Dedifferentiated amniotic fluid mesenchymal stem cell (primary cell): ENCODE data around the gene MAN2A1.
"Not testable (repeated sequence)": the region's sequence is repeated elsewhere in the genome, so short reads cannot be mapped to it uniquely, and the experiment has no call there.

Experiments used
- DNase-seq: peaks from one replicate; pipeline ENCODE4 v3.0.0-alpha.2; 2016; ENCODE audit errors: extremely low spot score

The MAN2A1 gene

GRCh38 chr5:109755761-109756160 lies 66.0 kb downstream of the MAN2A1 start:
- no peak for DNase-seq

GRCh38 chr5:109756543-109757185 lies 66.9 kb downstream of the MAN2A1 start:
- DNase-seq = no peak

- DNase-seq = no peak
Measured at GRCh38 chr5:109757490-109757889, 67.8 kb downstream of the MAN2A1 start.

GRCh38 chr5:109759306-109759705 lies 69.6 kb downstream of the MAN2A1 start:
- DNase-seq = no peak

- DNase-seq = not testable (repeated sequence)
Measured at GRCh38 chr5:109760130-109760529, 70.4 kb downstream of the MAN2A1 start.

GRCh38 chr5:109762821-109763220 lies 73.1 kb downstream of the MAN2A1 start:
- DNase-seq = no peak

GRCh38 chr5:109767184-109767995 lies 77.7 kb downstream of the MAN2A1 start:
- DNase-seq = no peak

- DNase-seq = no peak
Measured at GRCh38 chr5:109767997-109768396, 78.3 kb downstream of the MAN2A1 start.

GRCh38 chr5:109769597-109770291 lies 80.0 kb downstream of the MAN2A1 start:
- no peak for DNase-seq

GRCh38 chr5:109775130-109775529 lies 85.4 kb downstream of the MAN2A1 start:
- DNase-seq = no peak

- DNase-seq = no peak
Measured at GRCh38 chr5:109779036-109779735, 89.5 kb downstream of the MAN2A1 start.

GRCh38 chr5:109784687-109785086 lies 95.0 kb downstream of the MAN2A1 start:
- DNase-seq = no peak

- DNase-seq = no peak
Measured at GRCh38 chr5:109786206-109786855, 96.6 kb downstream of the MAN2A1 start.

- DNase-seq = no peak
Measured at GRCh38 chr5:109788596-109788995, 98.9 kb downstream of the MAN2A1 start.

GRCh38 chr5:109792613-109793012 lies 102.9 kb downstream of the MAN2A1 start:
- DNase-seq = no peak

GRCh38 chr5:109803854-109804253 lies 114.1 kb downstream of the MAN2A1 start:
- no peak for DNase-seq

- no peak for DNase-seq
Measured at GRCh38 chr5:109805472-109805871, 115.7 kb downstream of the MAN2A1 start.

- no peak for DNase-seq
Measured at GRCh38 chr5:109805883-109806282, 116.2 kb downstream of the MAN2A1 start.

GRCh38 chr5:109812698-109813097 lies 123.0 kb downstream of the MAN2A1 start:
- DNase-seq = no peak

GRCh38 chr5:109816732-109817131 lies 127.0 kb downstream of the MAN2A1 start:
- DNase-seq = no peak

- no peak for DNase-seq
Measured at GRCh38 chr5:109819878-109820277, 130.2 kb downstream of the MAN2A1 start.

GRCh38 chr5:109823597-109823996 lies 133.9 kb downstream of the MAN2A1 start:
- DNase-seq = peak; percentile 70
